Immature natural killer cell (primary cell): ENCODE data around the gene CLEC18A. TPM values are rescaled to one million over a fixed set of nuclear protein-coding genes. Genes with fewer than 3 reads are reported as not detected.
"Not testable (repeated sequence)": the region's sequence is repeated elsewhere in the genome, so short reads cannot be mapped to it uniquely, and the experiment has no call there.

Source experiments
- DNase-seq, 3 donors: peaks; one replicate each; pipeline ENCODE4 v3.0.0; 2022; ENCODE audit warnings: mixed read lengths in 1 of 3
- H3K27ac Mint-ChIP-seq, 6 donors: one replicate each; pipeline ENCODE4 v1.8.0; 2020; ENCODE audit warnings: mixed read lengths in 6 of 6, mild to moderate bottlenecking in 5 of 6, inconsistent platforms in 4 of 6, moderate library complexity in 3 of 6
- H3K27me3 Mint-ChIP-seq, 3 donors: one replicate each; pipeline ENCODE4 v1.8.0; 2020 to 2021; ENCODE audit warnings: low read depth in 3 of 3, mild to moderate bottlenecking in 3 of 3, mixed read lengths in 3 of 3, moderate library complexity in 3 of 3, inconsistent platforms in 1 of 3
- H3K36me3 Mint-ChIP-seq, 3 donors: one replicate each; pipeline ENCODE4 v1.8.0; 2020; ENCODE audit warnings: mixed read lengths in 3 of 3, inconsistent platforms in 2 of 3, mild to moderate bottlenecking in 2 of 3
- H3K4me1 Mint-ChIP-seq, 2 donors: one replicate each; pipeline ENCODE4 v1.8.0; 2020; ENCODE audit warnings: inconsistent platforms in 2 of 2, mild to moderate bottlenecking in 2 of 2, mixed read lengths in 2 of 2, moderate library complexity in 1 of 2
- H3K4me3 Mint-ChIP-seq, 5 donors: one replicate each; pipeline ENCODE4 v1.8.0; 2020; ENCODE audit warnings: mild to moderate bottlenecking in 5 of 5, mixed read lengths in 5 of 5, inconsistent platforms in 3 of 5, moderate library complexity in 3 of 5
- H3K9me3 Mint-ChIP-seq, 6 donors: one replicate each; pipeline ENCODE4 v1.8.0; 2020; ENCODE audit warnings: mild to moderate bottlenecking in 6 of 6, mixed read lengths in 6 of 6, inconsistent platforms in 4 of 6, moderate library complexity in 3 of 6
- polyA plus RNA-seq, 3 donors: library from polyadenylated mRNA; unstranded; fragments of 300-500 nt; fragmentation: Illumina TruSeq; gene quantifications; one replicate each; pipeline ENCODE4 v1.2.3, GENCODE V29; 2021

Gene CLEC18A
- polyA plus RNA-seq, 3 donors from 2014 or later, result not detected

DNA sequence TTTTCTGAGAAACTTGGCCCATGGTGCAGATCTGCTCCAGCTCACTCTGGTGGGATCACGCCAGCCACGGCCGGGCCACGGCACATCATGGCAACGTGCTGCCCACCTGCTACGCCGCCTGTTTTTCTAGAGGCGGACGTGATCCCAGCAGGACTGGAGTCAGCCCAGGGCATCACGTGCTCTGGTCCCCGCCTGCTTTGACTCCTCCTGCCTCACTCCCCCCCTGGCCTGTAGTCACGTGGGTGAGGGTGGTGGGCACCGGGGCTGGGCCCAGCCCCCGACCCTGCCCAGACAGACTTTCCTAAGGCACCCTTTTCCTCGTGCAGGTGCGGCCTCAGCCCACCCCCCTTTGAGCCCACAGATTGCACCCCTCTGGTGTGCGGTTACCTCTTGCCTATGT is 723 bp upstream of the CLEC18A start:
- not testable (repeated sequence) for H3K9me3 Mint-ChIP-seq, H3K4me3 Mint-ChIP-seq, DNase-seq, H3K27ac Mint-ChIP-seq, H3K27me3 Mint-ChIP-seq, H3K4me1 Mint-ChIP-seq, H3K36me3 Mint-ChIP-seq

DNA sequence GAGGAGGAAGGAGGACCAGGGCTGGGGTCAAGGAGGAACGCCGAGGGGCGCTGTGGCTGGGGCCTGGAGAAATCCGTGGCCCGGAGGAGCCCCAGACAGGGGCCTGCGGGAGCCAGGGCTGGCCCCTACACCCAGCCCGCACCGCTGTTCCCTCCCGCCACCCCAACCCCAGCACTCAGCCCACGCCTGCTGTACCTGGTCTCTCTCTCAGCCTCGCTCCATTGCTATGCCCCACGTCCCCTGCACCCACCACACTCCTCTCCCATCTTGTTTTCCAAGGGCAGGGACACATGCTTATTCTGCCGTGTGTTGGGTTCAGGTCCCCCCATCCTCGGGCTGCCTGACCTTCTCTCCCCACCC is 518 bp downstream of the CLEC18A start:
- H3K4me1 Mint-ChIP-seq, H3K27me3 Mint-ChIP-seq, H3K27ac Mint-ChIP-seq, H3K36me3 Mint-ChIP-seq, DNase-seq, H3K4me3 Mint-ChIP-seq, H3K9me3 Mint-ChIP-seq: not testable (repeated sequence)

DNA sequence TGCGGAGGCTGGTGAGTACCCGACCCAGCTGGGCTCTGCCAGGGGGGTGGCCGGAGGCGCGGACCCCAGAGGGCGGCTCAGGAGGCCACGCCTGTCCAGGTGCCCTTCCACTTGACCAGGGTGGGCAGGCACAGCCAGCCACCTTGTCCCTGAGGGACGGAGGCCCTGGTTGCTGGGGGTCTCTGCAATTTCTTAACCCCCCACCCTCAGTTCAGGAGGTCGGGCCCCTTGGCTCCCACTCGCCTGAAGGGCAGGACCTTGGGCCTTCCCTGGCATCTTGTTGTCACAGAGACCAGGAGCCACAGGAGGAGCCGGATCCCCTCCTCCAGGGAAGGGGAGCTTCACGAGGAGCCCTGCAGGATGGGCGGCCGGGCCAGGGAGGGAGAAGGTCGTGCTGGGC is 982 bp downstream of the CLEC18A start:
- not testable (repeated sequence) for H3K4me1 Mint-ChIP-seq, H3K4me3 Mint-ChIP-seq, H3K27me3 Mint-ChIP-seq, DNase-seq, H3K9me3 Mint-ChIP-seq, H3K36me3 Mint-ChIP-seq, H3K27ac Mint-ChIP-seq

DNA sequence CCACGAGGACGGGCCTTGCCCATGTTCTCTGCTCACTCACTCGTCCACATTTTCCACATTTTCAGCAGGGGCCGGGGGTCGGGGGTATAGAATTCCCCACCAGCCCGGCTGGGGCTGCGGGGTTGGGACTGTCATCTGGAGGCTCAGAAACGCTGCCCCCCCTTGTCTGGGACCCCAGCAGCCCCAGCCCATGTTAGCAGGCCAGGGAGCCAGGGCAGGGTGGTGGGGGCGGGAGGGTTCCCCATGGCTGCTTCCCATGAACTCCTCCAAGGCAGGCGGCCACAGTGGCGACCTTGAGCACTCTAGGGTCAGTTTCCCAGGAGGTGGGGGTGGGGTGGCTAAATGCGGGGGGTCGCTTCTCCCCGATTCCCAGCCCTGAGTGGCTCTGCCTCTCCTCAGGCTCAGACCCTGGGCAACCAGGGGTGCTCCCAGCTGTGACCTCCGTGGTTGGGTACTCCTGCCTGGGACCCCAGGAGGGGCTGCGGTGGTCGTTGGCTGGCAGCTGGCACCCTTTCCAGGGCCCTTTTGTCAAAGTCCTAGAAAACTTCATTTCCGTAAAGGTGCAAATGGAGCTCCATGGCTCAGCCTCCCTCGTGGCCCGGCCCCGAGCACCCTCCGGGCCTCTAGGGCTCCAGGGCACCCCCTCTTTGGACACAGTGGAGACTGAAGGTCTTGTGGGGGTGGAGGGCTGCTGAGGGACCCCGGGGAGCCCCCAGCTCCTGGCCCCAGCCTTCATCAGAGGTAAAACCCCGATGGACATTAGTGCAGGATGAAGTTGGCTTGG is 1.6 kb downstream of the CLEC18A start:
- not testable (repeated sequence) for DNase-seq, H3K27me3 Mint-ChIP-seq, H3K9me3 Mint-ChIP-seq, H3K36me3 Mint-ChIP-seq, H3K4me1 Mint-ChIP-seq, H3K27ac Mint-ChIP-seq, H3K4me3 Mint-ChIP-seq

DNA sequence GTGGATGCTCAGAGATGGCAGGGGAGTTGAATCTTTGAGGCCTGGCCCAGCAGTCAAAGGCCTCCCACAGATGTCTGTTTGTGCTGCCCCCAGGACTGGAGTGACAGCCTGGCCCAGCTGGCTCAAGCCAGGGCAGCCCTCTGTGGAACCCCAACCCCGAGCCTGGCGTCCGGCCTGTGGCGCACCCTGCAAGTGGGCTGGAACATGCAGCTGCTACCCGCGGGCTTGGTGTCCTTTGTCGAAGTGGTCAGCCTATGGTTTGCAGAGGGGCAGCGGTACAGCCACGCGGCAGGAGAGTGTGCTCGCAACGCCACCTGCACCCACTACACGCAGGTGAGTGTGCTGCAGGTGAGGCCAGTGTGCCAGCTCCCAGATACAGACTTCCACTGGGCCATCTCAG is 3.1 kb downstream of the CLEC18A start:
- H3K4me3 Mint-ChIP-seq, H3K27ac Mint-ChIP-seq, H3K4me1 Mint-ChIP-seq, H3K36me3 Mint-ChIP-seq, H3K27me3 Mint-ChIP-seq, H3K9me3 Mint-ChIP-seq, DNase-seq: not testable (repeated sequence)

DNA sequence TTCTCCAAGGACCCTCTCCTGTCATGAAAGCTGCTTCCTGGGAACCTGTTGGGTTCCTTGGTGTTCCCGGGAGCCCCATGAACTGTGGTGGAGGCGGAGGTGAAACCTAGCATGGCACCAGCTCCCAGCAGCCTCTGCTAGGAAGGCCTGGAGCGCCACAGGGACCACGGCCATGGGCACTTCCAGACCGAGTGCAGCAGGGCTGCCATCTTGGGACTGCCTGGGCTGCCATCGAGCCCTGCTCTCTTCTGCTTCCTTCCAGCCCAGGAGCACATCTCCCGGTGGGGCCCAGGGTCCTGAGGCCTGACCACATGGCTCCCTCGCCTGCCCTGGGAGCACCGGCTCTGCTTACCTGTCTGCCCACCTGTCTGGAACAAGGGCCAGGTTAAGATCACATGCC is 12.2 kb downstream of the CLEC18A start:
- not testable (repeated sequence) for H3K4me3 Mint-ChIP-seq

DNA sequence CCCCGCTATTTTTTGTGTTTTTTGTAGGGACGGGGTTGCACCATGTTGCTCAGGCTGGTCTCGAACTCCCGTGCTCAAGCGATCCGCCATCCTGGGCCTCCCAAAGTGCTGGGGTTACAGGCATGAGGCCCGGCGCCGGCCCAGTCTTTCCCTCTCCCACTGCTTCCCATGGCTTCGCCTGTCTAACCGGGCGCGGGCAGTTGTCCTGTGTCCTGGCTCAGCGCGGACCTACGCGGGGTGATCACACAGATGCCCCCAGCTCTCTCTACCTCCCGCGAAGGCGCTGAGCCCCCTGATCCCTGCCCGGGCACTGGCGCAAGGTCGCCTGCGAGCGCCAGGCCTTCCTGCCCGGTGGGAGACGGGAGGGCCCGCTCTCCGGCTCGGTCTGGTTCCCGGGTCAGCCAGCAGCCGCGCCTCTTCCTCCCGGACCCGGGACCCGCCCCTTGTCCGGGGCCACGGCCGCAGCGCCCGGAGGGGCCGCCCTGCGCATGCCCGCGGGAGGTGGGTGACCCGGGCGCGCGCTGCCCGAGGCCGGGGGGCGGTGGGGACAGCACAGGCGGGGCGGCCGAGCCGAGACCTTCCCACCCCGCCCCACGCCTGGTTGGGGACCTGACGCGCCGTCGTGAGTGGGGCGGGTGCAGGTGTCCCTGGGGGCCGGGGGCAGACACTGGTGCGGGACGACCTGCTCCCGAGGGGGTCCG is 14.0 kb downstream of the CLEC18A start:
- not testable (repeated sequence) for H3K9me3 Mint-ChIP-seq, H3K27me3 Mint-ChIP-seq, H3K27ac Mint-ChIP-seq, H3K36me3 Mint-ChIP-seq, H3K4me1 Mint-ChIP-seq
- DNase-seq, result peak in 1 of 3 donors; percentile 1
- H3K4me3 Mint-ChIP-seq, result peak overlapping the region in 1 of 5 donors; percentile 51

More for the DNA sequence above, 12.2 kb downstream of the CLEC18A start:
- not testable (repeated sequence) for H3K4me1 Mint-ChIP-seq, H3K27me3 Mint-ChIP-seq, H3K27ac Mint-ChIP-seq, DNase-seq, H3K36me3 Mint-ChIP-seq, H3K9me3 Mint-ChIP-seq

DNA sequence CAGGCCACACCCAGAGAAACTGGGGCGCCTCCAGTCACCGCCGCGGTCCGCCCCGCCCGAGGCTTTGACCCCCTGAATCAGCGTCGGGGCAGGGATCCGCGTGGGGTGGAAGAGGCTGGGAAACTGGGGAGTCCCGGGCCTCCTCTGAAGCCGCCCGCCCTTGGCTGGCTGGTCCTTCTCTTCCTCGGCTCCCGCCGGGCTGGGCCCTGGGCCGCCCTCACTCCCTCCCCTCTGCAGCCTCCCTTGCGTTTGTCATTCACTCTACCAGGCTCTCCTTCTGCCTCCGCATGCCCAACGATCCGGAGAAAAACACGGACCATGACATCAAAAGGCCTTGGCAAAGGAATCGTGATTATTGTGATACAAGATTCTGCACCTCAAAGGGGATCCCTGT is 14.5 kb downstream of the CLEC18A start:
- H3K4me1 Mint-ChIP-seq, H3K9me3 Mint-ChIP-seq, H3K27ac Mint-ChIP-seq, H3K36me3 Mint-ChIP-seq, H3K27me3 Mint-ChIP-seq, DNase-seq: not testable (repeated sequence)
- H3K4me3 Mint-ChIP-seq, result peak overlapping the region in 2 of 5 donors; percentile 33 to 51

DNA sequence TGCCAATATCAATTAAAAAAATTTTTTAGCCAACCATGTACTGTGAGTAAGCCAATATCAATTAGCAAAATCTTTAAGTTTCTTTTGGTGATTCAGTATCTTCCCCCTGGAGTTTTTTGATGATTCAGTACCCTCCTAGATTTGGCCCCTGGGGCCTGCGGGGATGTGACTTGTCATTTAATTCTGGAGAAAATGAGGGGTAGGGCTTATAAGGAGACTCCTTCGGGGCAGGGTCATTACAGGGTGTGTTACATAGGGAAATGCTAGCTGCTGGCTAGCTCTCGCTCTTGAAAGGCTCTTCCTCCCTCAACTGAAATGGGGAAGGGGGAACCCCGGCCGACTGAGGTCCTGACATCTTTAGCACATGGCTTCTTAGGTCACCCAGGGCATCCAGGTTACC is 16.6 kb downstream of the CLEC18A start:
- H3K4me3 Mint-ChIP-seq, DNase-seq, H3K36me3 Mint-ChIP-seq, H3K27ac Mint-ChIP-seq, H3K27me3 Mint-ChIP-seq, H3K4me1 Mint-ChIP-seq, H3K9me3 Mint-ChIP-seq: not testable (repeated sequence)

DNA sequence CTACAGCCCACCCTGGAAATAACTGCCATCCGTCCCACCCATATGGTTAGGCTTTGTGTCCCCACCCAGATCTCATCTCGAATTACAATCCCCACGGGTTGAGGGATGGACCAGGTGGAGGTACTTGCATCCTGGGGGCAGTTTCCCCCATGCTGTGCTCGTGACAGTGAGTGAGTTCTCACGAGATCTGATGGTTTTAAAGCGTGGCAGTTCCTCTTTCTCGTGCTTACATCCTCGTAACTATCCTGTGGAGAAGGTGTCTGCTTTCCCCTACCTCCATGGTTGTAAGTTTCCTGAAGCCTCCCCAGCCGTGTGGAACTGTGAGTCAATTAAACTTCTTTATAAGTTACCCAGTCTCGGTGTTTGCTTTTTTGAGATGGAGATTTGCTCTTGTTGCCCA is 17.0 kb downstream of the CLEC18A start:
- H3K27ac Mint-ChIP-seq, H3K9me3 Mint-ChIP-seq, H3K4me1 Mint-ChIP-seq, H3K36me3 Mint-ChIP-seq, H3K4me3 Mint-ChIP-seq, DNase-seq, H3K27me3 Mint-ChIP-seq: not testable (repeated sequence)

DNA sequence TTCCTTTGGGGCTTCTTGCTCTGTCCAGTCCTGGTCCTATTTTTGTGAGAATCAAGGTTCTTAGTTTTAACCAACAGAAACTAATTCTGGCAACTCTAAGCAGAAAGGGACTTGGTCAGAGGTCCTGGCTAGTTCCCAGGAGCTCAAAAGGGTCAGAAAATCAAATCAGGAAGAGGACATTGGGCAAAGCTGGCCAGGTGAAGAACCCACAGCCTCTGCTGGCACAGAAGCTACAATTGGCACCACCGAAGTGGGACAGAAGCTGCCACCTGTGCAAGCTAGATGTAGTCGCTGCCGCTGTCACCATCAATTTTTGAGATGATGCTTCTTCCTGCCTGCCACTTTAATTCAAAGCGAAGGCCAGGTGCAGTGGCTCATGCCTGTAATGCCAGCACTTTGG is 18.5 kb downstream of the CLEC18A start:
- not testable (repeated sequence) for H3K9me3 Mint-ChIP-seq, H3K36me3 Mint-ChIP-seq, H3K4me1 Mint-ChIP-seq, H3K4me3 Mint-ChIP-seq, DNase-seq, H3K27me3 Mint-ChIP-seq, H3K27ac Mint-ChIP-seq

DNA sequence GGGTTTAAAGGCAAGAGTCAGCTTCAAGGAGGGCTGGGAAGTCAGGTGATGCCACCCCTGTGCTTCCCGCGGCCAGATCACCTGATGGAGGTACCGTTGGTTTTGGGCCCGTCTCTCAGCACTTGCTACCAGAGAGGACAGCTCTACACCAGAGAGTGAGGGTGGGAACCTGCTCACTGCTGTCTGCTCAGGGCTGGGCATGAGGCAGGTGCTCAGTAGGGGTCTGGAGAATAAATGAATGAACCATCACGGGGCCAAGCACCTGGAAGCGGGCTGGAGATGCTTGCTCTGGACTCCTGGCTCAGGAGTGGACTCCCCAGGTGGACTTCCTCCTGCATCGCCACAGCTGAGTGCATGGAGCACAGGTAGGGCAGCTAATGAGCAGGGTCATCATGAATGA is 21.0 kb downstream of the CLEC18A start:
- not testable (repeated sequence) for H3K36me3 Mint-ChIP-seq, H3K27ac Mint-ChIP-seq, H3K4me3 Mint-ChIP-seq, H3K27me3 Mint-ChIP-seq, DNase-seq, H3K4me1 Mint-ChIP-seq, H3K9me3 Mint-ChIP-seq

DNA sequence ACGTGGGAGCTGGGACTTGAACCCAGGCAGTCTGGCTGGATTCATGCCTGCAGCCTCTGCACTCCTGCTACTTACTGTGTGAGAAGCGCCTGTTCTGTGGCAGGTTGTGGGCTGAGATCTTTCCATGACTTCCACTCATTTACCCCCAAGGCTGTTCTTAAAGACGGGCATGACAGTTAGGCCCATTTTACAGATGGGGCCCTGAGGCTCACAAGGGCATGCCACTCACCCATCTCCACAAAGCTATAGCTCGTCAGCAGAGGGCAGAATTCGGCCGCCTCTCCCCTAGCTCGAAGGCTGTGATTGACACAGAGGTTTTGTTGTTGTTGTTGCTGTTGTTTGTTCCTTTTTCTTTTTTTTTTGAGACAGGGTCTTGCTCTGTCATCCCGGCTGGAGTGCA is 21.8 kb downstream of the CLEC18A start:
- H3K27me3 Mint-ChIP-seq, H3K36me3 Mint-ChIP-seq, DNase-seq, H3K27ac Mint-ChIP-seq, H3K9me3 Mint-ChIP-seq, H3K4me1 Mint-ChIP-seq, H3K4me3 Mint-ChIP-seq: not testable (repeated sequence)

DNA sequence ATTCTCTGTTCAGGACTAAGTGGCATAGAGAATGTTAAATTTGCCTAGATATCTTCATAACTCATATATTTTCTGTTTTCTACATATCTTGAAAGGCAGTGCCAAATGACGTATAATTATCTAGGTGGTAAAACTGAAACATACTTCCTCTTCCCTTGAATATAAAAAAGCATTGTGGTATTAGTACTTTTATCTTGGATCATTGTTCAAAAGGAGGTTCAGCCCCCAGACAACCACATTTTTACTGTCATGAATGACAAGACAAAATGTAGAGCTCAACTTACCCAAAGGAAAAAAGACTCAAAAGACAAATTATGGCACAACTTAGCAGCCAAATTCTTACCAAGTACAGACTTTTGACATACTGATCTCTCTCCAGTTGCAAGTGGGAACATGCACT is 34.1 kb downstream of the CLEC18A start:
- not testable (repeated sequence) for H3K36me3 Mint-ChIP-seq, H3K4me3 Mint-ChIP-seq, DNase-seq, H3K4me1 Mint-ChIP-seq, H3K27me3 Mint-ChIP-seq, H3K9me3 Mint-ChIP-seq, H3K27ac Mint-ChIP-seq

DNA sequence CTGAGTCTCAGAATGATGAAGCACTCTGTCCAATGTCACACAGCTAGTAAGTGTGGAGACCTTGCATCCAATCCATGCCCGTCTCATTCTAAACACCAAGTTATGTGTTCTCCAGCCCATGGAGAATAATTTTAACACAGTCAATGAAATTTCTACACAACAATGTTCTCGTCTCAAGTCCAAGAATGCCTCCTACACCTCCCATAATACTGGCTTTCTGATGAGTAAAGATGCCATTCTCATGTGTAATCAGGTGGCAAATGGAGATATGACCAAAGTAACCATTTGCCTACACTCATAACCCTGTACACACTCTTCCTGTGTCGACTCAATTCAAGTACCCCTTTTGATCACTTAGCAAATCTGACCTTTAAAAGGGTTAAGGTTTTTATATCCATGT is 46.8 kb downstream of the CLEC18A start:
- not testable (repeated sequence) for H3K9me3 Mint-ChIP-seq

More for the DNA sequence above, 46.8 kb downstream of the CLEC18A start:
- H3K4me3 Mint-ChIP-seq, DNase-seq, H3K27ac Mint-ChIP-seq, H3K4me1 Mint-ChIP-seq, H3K36me3 Mint-ChIP-seq, H3K27me3 Mint-ChIP-seq: not testable (repeated sequence)
